Lower leg skin (tissue), 4 donors: Measurements from ENCODE around the gene TMEM196. TPM values are rescaled to one million over a fixed set of nuclear protein-coding genes. Genes with fewer than 3 reads are reported as not detected.

Experiments used
- DNase-seq, 2 donors: peaks; one replicate each; pipeline ENCODE4 v3.0.0-alpha.2; 2019; ENCODE audit warnings: low spot score in 2 of 2
- H3K4me3 ChIP-seq: fragments of 200-600 bp; sonication (generic); 2 replicates; pipeline ENCODE4 v1.5.1; 2017; ENCODE audit warnings: mild to moderate bottlenecking, low read depth; ENCODE audit not compliant: poor library complexity, severe bottlenecking
- POLR2A ChIP-seq, 2 donors: fragments of 450-650 bp; IDR thresholded peaks; one replicate each; pipeline ENCODE4 v1.6.1; 2016 to 2017; ENCODE audit warnings: antibody characterized with exemption in 2 of 2, mild to moderate bottlenecking in 1 of 2, moderate library complexity in 1 of 2
- WGBS, 2 donors: methylation state at CpG; one replicate each; pipeline ENCODE4 v1.1.5; 2018; 5-methylcytosine and 5-hydroxymethylcytosine counted together
- intact Hi-C: fragments of 100-400 bp; cut with DNase I; formaldehyde crosslinking; loops from one replicate; pipeline ENCODE4 v1.15.0; 2023; ENCODE audit warnings: low total_unique reads
- total RNA-seq, 4 donors: library from RNA; depleted of rRNA; stranded (reverse); fragments of >200 nt; gene quantifications; one replicate each; pipeline ENCODE4 v1.1.0, GENCODE V29; 2016
- TF ChIP-seq, protein P1 (sequence below), 3 donors: fragments of 450-650 bp; IDR thresholded peaks; one replicate each; pipeline ENCODE4 v1.5.1; 2016; ENCODE audit warnings: antibody characterized with exemption in 3 of 3, mild to moderate bottlenecking in 3 of 3, moderate library complexity in 2 of 3

Gene TMEM196
- total RNA-seq, 4 donors from 2014 or later, result not detected

DNA sequence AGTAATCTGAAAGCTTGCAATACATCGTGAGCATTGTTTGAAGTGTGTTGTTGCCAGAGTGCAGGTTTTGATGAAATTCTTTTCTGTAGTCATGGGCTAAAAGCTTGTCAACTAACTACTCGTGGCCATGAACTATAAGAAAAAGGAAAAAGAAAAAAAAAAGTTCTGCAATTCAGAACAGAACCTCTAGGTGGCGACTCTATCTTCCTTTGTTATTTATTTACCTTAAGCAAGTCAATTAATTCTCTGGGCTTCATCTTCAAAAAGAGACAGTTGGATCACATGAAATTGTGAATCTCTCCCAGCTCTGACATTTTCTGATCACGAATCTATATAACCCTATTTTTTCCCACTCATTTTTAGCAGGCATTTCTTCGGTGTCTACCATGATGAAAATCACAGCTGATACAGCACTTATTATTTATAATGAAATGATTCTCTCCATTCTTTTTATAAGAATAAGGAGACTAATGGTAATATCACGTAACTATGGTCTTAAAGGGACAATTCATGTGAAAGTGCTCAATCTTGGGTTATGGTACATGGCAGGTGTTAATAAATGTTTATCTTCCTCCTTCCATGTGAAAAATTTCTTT, 18.8 kb downstream of the TMEM196 start:
- no peak for DNase-seq

DNA sequence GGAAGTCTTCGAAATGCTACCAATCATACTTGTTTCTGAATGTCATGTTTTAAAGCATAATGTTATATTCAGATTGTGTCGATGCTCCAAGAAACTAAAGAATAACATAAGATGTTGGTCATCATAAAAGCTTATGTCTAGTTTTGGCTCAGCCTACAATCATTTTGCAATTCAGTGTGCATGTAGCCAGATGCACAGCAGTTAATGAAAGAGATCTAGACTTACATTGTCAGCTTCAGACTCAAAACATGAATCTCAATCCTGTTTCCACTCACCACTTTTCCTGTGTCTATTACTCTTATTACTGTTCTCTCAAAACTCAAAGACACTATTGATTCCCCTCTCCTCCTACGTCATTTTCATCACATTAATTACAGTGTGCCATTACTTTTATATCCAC, 21.4 kb downstream of the TMEM196 start:
- intact Hi-C loops, result loop anchor here (10.0 kb wide), 1 partner anchor 843 kb away; no protein-coding TSS in a partner anchor
- DNase-seq, result no peak
- WGBS, 2 donors, result 80 to 87% methylated on average over 3 of the region's 3 CpGs
- TF ChIP-seq, protein P1, sequence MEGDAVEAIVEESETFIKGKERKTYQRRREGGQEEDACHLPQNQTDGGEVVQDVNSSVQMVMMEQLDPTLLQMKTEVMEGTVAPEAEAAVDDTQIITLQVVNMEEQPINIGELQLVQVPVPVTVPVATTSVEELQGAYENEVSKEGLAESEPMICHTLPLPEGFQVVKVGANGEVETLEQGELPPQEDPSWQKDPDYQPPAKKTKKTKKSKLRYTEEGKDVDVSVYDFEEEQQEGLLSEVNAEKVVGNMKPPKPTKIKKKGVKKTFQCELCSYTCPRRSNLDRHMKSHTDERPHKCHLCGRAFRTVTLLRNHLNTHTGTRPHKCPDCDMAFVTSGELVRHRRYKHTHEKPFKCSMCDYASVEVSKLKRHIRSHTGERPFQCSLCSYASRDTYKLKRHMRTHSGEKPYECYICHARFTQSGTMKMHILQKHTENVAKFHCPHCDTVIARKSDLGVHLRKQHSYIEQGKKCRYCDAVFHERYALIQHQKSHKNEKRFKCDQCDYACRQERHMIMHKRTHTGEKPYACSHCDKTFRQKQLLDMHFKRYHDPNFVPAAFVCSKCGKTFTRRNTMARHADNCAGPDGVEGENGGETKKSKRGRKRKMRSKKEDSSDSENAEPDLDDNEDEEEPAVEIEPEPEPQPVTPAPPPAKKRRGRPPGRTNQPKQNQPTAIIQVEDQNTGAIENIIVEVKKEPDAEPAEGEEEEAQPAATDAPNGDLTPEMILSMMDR (IDR thresholded peaks at IDR 0.05), result no peak
- TF ChIP-seq POLR2A (IDR thresholded peaks at IDR 0.05), result no peak
- no peak overlapping the region for H3K4me3 ChIP-seq

More for the DNA sequence above, 18.8 kb downstream of the TMEM196 start:
- 36 to 37% methylated on average over 6 of the region's 6 CpGs for WGBS, 2 donors
- H3K4me3 ChIP-seq, result no peak overlapping the region
- intact Hi-C loops, result loop anchor here (10.0 kb wide), 1 partner anchor 840 kb away; no protein-coding TSS in a partner anchor
- no peak for TF ChIP-seq POLR2A (IDR thresholded peaks at IDR 0.05)
- TF ChIP-seq, protein P1 (IDR thresholded peaks at IDR 0.05), result no peak

DNA sequence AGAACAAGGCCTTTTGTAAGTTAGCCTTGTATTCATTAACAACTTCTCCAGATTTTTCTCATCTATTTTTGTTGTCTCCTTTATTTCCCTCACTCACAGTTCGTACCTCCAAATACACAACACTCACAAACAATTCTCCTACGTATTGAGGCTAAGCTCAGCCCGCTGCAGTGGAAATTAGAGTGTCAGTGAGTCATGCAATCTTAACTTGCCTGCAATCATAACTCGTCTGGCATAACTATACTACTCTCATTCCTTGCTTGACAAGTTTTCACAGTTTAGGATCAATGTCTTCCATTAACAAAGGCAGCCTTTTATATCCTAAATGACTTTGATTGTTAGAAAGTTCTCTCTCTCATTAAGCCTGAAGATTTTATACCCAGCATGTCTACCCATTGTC, 23.8 kb downstream of the TMEM196 start:
- 36 to 37% methylated on average over 4 of the region's 4 CpGs for WGBS, 2 donors
- no peak overlapping the region for H3K4me3 ChIP-seq
- intact Hi-C loops, result loop anchor here (10.0 kb wide), 2 partner anchors 565 to 845 kb away; no protein-coding TSS in a partner anchor
- TF ChIP-seq, protein P1 (IDR thresholded peaks at IDR 0.05), result no peak
- no peak for TF ChIP-seq POLR2A (IDR thresholded peaks at IDR 0.05)
- no peak for DNase-seq

DNA sequence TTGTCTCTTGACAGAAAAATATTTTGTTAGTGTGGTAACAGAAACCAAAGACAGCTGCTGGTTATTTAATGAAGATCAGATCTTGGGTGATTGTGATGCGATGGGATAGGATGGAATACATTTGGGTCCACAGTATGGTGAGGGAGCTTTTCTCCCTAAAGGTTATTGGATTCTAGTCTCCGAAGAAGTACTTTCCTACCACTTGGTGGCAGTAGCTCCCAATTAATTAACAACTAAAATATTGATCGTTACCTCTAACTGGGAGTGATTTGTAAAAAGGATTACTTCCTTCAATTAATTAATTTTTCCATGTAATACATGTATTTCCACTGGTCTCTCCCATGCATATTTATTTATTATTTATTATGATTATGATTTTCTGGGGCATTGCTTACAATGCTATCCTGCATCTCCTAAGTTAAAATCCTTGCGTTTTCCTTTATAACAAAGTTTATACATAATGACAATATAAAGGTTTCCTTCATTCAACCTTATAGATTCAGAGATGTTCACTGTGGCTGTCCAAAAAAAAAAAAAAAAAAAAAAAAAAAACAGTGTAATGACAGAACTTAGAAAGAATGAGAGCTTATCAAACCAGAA, 25.6 kb downstream of the TMEM196 start:
- H3K4me3 ChIP-seq, result no peak overlapping the region
- no peak for DNase-seq

DNA sequence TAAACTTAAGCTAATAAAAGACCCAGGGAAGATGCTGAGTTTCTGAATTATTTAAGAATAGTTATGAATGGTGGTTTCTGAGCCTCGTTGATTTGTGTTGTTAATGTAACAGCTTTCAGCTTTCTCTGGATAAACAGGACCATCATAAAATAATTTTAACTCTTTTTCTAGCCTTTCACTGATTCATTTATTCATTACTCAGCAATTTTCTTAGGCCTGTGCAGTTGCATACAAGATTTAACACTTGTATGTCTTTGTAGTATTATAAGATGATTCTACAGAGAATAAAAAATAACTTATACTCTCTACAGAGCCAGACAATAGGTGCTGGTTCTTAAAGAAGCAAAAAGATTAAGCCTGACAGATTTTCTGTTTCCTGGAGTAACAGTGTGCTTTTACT, 29.3 kb downstream of the TMEM196 start:
- TF ChIP-seq, protein P1 (IDR thresholded peaks at IDR 0.05), result no peak
- intact Hi-C loops, result loop anchor here (10.0 kb wide), 1 partner anchor 571 kb away; no protein-coding TSS in a partner anchor
- 44 to 47% methylated on average over 1 of the region's 1 CpG for WGBS, 2 donors

More for the DNA sequence above, 25.6 kb downstream of the TMEM196 start:
- intact Hi-C loops, result loop anchor here (10.0 kb wide), 1 partner anchor 567 kb away; no protein-coding TSS in a partner anchor
- TF ChIP-seq, protein P1 (IDR thresholded peaks at IDR 0.05), result no peak
- no peak for TF ChIP-seq POLR2A (IDR thresholded peaks at IDR 0.05)
- WGBS, 2 donors, result 26 to 30% methylated on average over 4 of the region's 4 CpGs

More for the DNA sequence above, 29.3 kb downstream of the TMEM196 start:
- no peak overlapping the region for H3K4me3 ChIP-seq
- no peak for DNase-seq
